ENCODE results near the gene RPUSD3.

RPUSD3 gene

GRCh38 chr3:9828801-9829755, 14.7 kb downstream of the RPUSD3 start:
- DNase-seq = no peak

- DNase-seq = no peak
Measured at GRCh38 chr3:9826815-9827573, 16.8 kb downstream of the RPUSD3 start.

DNA sequence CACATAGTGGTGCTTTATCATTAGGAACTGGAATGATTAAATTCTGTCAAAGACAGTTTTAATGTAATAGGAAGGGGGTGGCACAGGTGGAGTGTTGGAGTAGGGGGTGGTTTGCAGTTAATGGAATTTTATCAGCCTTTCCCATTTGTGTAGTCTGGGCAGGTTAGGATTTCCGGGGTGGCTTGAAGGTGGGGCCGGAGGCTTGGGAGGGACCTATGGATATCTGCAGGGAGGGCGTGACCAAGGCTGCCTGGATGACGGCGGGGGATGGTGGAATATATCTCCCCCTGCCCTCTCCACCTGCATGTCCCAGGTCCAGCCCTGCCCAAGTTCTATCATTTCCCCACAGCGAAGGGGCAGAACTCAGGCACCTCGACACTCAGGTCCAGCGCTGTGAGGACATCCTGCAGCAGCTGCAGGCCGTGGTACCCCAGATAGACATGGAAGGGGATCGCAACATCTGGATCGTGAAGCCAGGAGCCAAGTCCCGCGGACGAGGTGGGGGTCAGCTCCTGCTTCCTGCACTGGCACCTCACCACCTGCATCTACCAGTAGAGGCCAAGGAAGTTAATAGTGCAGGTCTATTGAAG, 18.3 kb downstream of the RPUSD3 start:
- DNase-seq = no peak

DNA sequence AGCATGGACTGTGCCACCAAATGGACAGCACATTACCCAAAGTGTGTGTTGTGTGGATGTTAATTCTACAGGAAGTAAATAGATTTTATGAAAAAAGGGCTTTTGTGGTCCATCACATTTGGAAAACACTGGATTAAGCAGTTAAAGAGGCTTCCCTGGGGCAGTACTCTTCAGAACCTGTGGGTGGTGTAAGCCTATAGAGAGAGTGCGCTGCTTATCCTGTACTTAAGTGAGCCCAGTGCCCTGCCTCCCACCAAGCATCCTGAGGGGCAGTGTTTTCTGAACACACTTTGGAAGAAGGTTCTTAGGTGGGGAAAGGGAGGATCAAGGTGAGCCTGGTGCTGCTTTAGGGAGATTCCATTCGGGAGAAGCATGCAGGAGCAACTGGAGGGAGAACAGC, 22.9 kb downstream of the RPUSD3 start:
- no peak for DNase-seq

DNA sequence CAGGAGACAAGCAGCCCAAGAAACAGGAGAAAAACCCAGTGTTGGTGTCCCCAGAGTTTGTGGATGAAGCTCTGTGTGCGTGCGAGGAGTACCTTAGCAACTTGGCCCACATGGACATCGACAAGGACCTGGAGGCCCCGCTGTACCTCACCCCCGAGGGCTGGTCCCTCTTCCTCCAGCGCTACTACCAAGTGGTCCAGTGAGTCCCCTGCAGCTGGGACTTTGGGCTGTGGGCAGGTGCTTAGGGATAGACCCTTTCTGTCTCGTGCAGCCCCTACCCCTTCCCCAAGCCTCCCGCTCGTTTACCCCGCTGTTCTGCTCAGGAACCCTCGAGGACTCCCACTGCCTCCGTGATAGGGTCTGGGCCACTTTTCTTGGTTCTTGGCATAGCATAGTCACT, 23.3 kb downstream of the RPUSD3 start:
- no peak for DNase-seq

GRCh38 chr3:9818666-9819335, 25.0 kb downstream of the RPUSD3 start:
- no peak for DNase-seq

- no peak for DNase-seq
Measured at GRCh38 chr3:9817436-9817835, 26.4 kb downstream of the RPUSD3 start.

DNA sequence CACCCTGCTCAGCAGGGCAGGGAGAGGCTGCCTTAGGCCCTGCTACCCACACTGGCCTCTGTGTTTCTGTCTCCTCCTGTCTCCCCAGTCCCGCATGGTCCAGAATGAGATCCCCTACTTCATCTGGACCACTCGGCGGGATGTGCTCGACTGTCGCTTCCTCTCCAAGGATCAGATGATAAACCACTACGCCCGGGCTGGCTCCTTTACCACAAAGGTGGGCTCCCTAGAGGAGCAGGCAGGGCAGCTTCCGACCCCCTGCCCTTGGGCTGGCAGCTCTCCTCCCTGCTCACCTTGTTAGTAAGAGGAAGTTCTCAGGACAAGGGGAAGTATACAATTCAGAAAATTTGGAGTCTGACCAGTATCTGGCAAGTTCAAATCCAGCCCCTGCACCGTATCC, 27.8 kb downstream of the RPUSD3 start:
- no peak for DNase-seq

- no peak for DNase-seq
Measured at GRCh38 chr3:9812870-9813483, 30.8 kb downstream of the RPUSD3 start.

- no peak for DNase-seq
Measured at GRCh38 chr3:9810846-9811245, 33.0 kb downstream of the RPUSD3 start.

DNA sequence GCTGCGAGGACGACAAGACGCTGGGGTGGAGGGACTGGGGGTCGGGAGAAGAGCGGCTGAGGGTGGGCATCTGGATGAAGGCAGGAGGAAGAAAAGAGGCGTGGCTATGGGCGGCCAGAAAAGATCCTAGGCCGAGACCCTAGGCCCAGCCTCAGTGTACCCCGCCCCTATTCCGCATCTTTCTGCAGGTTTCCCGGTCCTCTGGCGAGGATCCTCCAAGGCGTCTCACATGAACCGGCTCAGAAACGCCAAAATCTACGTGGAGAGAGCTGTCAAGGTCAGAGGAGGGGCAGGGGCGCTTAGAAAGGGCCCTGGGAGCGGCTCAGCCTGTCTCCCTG, 33.4 kb downstream of the RPUSD3 start:
- DNase-seq = no peak

GRCh38 chr3:9809615-9810432, 34.0 kb downstream of the RPUSD3 start, which contains the start of gene TTLL3:
Gene TTLL3 (plus strand): TSS chr3:9810262. CDS start chr3:9810662, 400 bp downstream.
- DNase-seq = peak; percentile 46

DNA sequence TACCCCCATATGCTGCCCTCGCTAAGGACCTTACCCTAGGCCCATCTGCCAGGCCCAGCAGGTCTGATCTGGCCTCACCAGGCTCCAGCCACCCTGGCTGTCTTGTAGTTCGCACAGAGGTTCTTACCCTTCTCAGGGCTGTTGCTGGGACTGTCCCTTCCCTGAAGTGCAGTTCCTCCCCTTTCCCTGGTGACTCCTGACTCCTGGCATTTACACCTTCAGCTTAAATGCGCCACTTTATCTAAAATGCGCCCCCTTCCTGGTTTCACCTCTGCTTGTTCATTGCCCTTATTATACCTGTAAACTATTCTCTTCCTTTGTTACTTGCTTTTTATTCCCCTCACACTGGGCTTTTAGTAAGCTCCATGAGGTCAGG, 34.6 kb downstream of the RPUSD3 start:
- no peak for DNase-seq

- no peak for DNase-seq
Measured at GRCh38 chr3:9808345-9809037, 35.3 kb downstream of the RPUSD3 start.

- no peak for DNase-seq
Measured at GRCh38 chr3:9807981-9808344, 35.8 kb downstream of the RPUSD3 start.

- no peak for DNase-seq
Measured at GRCh38 chr3:9806688-9807589, 36.9 kb downstream of the RPUSD3 start.

DNA sequence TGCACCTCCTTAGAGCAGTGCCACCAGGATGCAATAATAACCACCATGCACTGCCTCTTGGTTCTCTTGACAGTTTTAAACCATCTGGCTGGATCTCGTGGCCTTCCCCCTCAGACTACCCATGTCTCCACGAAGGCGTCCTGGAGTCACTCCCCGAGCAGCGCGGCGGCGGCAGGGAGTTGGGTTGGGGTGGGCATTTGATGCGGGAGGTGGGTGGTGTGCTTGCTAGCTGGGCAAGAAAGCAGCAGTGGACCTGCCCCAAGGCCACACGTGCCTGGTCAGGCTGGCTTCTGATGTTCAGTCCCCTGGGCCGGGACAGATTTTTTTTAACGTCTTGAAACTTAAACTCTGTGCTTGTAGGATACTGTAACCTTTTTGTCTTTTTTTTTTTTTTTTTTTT, 37.7 kb downstream of the RPUSD3 start:
- DNase-seq = no peak

- DNase-seq = no peak
Measured at GRCh38 chr3:9804996-9805395, 38.8 kb downstream of the RPUSD3 start.

DNA sequence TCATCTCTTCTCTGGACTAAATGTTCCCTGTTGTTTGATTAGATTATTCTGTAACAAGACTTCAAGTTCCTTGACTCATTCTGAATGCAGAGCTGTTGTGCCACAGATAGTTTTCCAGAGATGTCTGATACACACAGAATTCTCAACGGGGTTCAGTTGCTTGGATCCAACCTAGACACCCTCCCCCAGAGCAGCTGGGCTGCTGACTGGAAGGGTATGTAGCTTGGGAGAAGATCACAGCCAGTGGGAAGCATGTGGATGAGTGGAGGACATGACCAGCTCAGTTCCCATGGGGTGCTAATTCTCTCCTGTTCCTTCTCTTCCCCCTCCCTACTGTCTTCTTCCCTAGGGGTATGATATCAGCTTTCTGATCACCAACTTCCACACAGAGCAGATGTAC, 40.3 kb downstream of the RPUSD3 start:
- no peak for DNase-seq

GRCh38 chr3:9800529-9800928, 43.3 kb downstream of the RPUSD3 start:
- no peak for DNase-seq
